HTERT RPE-1 (cell line): ENCODE data around the gene EDEM2.
"Not testable (repeated sequence)": the region's sequence is repeated elsewhere in the genome, so short reads cannot be mapped to it uniquely, and the experiment has no call there.

ENCODE experiments used
- in situ Hi-C: fragments of 300-500 bp; cut with MboI; formaldehyde crosslinking; loops from 4 replicates; pipeline ENCODE4 v1.14.3; 2020; ENCODE audit warnings: low sequenced_read_pairs

Gene EDEM2, protein sequence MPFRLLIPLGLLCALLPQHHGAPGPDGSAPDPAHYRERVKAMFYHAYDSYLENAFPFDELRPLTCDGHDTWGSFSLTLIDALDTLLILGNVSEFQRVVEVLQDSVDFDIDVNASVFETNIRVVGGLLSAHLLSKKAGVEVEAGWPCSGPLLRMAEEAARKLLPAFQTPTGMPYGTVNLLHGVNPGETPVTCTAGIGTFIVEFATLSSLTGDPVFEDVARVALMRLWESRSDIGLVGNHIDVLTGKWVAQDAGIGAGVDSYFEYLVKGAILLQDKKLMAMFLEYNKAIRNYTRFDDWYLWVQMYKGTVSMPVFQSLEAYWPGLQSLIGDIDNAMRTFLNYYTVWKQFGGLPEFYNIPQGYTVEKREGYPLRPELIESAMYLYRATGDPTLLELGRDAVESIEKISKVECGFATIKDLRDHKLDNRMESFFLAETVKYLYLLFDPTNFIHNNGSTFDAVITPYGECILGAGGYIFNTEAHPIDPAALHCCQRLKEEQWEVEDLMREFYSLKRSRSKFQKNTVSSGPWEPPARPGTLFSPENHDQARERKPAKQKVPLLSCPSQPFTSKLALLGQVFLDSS

GRCh38 chr20:35146920-35147574 is at the start of gene EDEM2:
Gene EDEM2 (minus strand): TSS chr20:35147336. CDS start chr20:35147258, 78 bp downstream.
- in situ Hi-C loops, result no loop called here

DNA sequence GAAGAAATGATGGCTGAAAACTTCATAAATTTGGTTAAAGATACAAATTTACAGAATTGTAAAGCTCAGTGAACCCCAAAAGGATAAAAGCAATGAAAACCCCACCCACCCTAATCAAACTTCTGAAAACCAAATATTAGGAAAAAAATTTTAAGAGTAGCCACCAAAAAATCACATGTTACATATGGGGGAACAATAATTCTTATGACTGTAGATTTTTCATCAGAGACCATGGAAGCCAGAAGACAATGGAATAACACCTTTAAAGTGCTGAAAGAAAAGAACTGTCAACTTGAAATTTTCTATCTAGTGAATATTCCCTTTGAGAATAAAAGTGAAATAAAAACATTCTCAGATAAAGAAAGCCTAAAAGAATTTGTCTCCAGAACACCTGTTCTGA is 49.2 kb upstream of the EDEM2 start:
- in situ Hi-C loops, result no loop called here

- in situ Hi-C loops, result not testable (repeated sequence)
These were observed 46.1 kb upstream of the EDEM2 start for GRCh38 chr20:35193031-35193791.

DNA sequence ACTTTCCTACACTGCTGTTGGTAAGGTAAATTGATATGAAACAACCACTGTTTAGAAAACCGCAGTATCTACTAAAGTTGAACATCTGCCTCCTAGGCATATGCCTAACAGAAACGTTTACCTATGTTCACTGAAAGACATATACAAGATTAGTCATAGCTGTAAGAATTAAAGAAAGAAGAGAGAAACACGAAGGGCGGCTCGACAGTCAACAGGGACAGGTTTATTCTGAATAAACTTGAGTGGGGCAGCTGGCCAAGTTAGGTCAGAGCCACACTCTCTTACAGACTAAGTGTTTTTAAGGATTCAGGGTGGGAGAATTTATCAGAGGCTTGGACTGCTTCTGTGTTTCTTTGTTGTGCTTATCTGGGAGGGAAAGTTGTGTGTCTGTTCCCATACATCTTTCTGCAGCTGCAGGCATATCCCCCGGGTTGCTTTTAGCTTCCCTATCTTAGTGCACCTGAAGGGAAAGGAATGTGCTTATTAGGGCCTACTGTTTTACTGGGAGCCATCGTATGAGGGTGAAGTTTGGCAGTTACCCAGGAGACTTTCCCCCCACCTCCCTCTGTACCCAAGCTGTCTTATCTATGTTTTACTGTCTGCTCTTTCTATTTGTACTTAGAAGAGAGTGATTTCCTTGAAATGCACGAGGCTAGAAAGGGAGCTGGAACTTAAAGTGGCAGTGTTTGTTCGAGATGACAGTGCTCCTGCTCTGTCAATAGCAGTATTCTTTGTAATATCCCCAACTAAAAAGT is 45.2 kb upstream of the EDEM2 start:
- in situ Hi-C loops, result no loop called here

DNA sequence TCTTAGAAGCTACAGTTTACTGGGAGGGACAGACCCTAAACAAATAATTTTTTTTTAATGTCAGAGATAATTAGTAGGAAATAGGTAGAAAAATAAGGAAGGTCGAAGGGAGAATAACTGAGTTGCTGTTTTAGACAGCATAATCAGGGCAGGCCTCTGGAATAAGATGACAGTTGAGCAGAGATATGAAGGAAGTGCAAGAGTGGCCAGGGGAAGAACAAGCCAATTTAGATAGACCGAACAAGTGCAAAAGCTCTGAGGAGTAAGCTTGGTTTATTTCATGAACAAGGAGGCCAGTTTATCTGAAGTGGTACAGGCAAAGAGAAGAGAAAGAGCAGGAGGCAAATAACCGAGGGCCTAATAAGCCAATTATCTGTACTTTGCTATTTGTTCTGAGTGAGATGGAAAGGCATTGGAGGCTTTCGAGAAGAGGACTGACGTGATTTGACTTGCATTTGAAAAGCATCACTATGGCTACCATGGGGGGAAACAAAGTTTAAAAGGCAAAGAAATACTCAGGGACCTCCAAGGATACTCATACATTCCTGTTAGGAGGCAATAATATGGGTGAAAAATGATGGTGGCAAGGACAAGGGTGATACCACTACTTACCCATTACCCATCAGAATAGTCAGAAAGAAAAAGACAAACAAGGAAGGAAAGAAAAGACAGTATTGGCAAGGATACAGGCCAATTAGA is 44.4 kb upstream of the EDEM2 start:
- in situ Hi-C loops, result no loop called here

GRCh38 chr20:35190556-35190955 is 43.4 kb upstream of the EDEM2 start:
- in situ Hi-C loops, result no loop called here

GRCh38 chr20:35189223-35189622 is 42.1 kb upstream of the EDEM2 start:
- in situ Hi-C loops, result not testable (repeated sequence)

DNA sequence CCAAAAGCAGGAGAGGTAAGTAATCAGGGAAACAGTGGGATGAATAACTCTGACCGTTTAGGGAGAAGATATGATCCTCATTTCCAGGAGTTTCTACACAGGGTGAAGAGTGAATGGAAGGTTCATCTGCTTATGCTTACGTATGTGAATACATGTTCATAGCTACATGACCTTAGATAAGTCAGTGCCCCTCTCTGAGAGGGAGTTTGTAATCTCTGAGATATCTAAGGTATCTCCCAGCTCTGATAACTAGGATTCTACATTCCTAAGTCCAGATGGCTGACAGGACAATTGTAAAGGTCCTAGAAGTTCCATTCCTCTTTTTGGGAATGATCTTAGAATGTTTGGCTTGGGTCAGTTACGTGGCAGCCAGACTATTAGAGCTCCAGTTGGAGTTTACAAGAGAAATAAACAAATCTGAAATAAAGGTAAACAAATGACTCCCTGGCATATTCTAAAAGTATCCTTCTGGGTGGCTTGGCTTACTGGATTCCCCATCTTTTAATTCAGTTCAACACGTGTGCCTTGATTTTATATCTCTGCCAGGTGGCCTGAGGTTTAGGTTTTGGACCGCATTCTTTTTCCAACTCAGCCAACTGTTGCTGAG is 40.6 kb upstream of the EDEM2 start:
- in situ Hi-C loops, result no loop called here

DNA sequence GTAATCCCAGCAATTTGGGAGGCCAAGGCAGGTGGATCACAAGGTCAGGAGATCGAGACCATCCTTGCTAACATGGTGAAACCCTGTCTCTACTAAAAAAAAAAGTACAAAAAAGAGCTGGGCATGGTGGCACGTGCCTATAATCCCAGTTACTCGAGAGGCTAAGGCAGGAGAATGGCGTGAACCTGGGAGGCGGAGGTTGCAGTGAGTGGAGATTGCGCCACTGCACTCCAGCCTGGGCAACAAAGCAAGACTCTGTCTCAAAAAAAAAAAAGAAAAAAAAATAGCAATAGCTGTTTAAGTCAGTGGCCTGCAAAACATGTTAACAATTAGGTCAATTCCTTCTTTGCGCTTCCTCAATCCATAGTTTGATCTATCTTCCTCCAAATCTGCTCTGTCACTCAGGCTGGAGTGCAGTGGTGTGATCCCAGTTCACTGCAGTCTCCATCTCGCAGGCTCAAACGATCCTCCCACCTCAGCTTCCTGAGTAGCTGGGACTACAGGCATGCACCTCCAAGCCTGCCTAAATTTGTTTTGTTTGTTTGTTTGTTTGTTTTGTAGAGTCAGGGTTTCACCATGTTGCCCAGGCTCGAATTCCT is 39.7 kb upstream of the EDEM2 start:
- in situ Hi-C loops, result not testable (repeated sequence)

GRCh38 chr20:35181731-35182130 is 34.6 kb upstream of the EDEM2 start:
- in situ Hi-C loops, result no loop called here

DNA sequence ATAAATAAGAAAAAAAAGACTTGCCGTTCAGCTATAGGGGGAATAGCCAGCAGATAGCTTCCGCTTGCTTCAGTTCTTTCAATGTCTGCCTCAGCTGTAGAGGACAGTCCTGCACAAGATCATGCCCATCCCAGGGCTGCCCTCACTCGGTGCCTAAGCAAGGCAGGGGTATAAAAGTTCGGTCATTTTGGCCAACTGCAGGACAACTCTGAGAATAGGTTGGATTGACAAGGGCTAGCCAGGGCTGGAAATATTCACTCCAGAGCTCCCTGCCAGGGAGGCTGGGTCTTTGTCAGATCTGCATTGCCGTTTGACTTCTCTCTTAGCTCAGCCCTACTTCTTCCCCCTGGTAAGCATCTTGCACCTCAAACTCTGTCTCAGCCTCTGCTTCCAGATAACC is 33.1 kb upstream of the EDEM2 start:
- in situ Hi-C loops, result no loop called here

- in situ Hi-C loops, result no loop called here
These were observed 32.4 kb upstream of the EDEM2 start for GRCh38 chr20:35179292-35180212.

GRCh38 chr20:35176132-35176531 is 29.0 kb upstream of the EDEM2 start:
- in situ Hi-C loops, result no loop called here

DNA sequence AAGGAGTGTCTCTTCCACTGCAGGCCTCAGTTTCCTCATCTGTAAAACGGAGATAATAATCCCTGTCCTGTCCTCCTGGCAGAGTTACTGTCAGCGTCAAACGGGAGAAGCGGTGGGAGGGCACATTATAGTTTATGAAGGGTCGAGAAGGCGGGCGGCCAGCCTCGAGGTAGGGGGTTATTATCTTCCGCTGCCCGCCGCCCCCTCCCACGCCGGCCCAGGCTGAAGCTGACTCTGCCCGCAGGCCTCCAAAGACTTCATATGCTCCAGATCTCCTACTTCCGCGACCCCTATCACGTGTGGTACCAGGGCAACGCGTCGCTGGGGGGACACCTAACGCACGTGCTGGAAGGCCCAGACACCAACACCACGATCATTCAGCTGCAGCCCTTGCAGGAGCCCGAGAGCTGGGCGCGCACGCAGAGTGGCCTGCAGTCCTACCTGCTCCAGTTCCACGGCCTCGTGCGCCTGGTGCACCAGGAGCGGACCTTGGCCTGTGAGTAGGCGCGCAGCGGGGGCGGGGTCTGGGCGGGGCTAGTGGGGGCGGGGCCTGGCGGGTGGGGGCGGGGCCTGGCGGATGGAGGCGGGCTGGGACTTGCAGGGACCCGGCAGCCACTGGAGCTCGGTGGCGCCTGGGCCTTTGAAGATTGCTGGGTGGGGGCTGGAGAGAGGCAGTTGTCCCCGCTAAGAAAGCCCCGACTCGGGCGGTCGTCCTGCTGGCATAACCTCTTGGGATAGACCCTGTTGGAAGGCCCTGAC is 27.5 kb upstream of the EDEM2 start:
- in situ Hi-C loops, result no loop called here

- in situ Hi-C loops, result no loop called here
These were observed 26.5 kb upstream of the EDEM2 start for GRCh38 chr20:35173576-35174192.

DNA sequence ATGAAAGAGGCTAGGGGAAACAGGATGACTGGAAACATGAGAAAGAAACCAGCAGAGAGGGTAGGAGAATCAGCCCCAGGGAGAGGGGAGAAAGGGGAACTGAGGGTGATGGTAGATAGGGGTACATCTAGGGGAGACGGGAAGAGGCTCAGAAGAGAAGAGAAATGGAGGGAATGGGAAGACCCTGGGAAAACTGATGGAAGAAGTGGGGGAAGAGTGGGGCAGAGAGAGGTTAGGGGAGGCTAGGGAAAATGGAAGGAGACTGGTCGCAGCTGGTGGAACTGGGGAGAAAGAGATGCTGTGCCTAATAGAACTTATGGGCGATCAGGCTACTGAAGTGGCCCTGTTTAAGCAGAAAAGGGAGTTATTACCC is 25.3 kb upstream of the EDEM2 start:
- in situ Hi-C loops, result no loop called here
